Measurements from ENCODE around the gene MYF5.

DNA sequence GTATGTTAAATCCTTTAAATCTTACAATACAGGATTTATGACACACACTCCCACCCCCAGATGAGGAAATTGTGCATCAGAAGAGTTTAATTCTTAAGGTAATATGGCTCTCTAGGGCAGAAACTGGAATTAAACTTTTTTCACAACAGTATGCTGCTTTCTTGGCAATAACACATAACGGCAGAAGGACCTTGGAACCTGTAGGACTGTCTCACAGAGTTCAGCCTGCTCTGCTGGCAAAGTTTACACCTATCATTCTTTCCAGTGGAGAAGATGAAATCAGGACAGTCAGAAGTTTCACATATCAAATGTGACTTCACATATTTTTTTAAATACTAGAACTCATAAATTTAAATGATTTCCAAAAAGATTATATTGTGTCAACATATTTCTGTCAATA is 39.9 kb upstream of the MYF5 start:
- no peak for TF ChIP-seq TAF15 (IDR thresholded peaks at IDR 0.05; ENCODE audit: low read depth, low read length, poor library complexity, severe bottlenecking)
- no peak for TF ChIP-seq TBP (CRISPR knock-in tag; IDR thresholded peaks at IDR 0.05)
- no peak for TF ChIP-seq ZSCAN12 (CRISPR knock-in tag; IDR thresholded peaks at IDR 0.05)
- no peak for TF ChIP-seq TCF7L2 (IDR thresholded peaks at IDR 0.05; ENCODE audit: low read depth, low read length)
- no peak for TF ChIP-seq ZNF33B (CRISPR knock-in tag; IDR thresholded peaks at IDR 0.05)
- TF ChIP-seq MXI1 (IDR thresholded peaks at IDR 0.05; ENCODE audit: borderline replicate concordance, low read depth, low read length): no peak
- TF ChIP-seq, protein P1, sequence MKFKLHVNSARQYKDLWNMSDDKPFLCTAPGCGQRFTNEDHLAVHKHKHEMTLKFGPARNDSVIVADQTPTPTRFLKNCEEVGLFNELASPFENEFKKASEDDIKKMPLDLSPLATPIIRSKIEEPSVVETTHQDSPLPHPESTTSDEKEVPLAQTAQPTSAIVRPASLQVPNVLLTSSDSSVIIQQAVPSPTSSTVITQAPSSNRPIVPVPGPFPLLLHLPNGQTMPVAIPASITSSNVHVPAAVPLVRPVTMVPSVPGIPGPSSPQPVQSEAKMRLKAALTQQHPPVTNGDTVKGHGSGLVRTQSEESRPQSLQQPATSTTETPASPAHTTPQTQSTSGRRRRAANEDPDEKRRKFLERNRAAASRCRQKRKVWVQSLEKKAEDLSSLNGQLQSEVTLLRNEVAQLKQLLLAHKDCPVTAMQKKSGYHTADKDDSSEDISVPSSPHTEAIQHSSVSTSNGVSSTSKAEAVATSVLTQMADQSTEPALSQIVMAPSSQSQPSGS (CRISPR knock-in tag; IDR thresholded peaks at IDR 0.05): no peak
- TF ChIP-seq, protein P2, sequence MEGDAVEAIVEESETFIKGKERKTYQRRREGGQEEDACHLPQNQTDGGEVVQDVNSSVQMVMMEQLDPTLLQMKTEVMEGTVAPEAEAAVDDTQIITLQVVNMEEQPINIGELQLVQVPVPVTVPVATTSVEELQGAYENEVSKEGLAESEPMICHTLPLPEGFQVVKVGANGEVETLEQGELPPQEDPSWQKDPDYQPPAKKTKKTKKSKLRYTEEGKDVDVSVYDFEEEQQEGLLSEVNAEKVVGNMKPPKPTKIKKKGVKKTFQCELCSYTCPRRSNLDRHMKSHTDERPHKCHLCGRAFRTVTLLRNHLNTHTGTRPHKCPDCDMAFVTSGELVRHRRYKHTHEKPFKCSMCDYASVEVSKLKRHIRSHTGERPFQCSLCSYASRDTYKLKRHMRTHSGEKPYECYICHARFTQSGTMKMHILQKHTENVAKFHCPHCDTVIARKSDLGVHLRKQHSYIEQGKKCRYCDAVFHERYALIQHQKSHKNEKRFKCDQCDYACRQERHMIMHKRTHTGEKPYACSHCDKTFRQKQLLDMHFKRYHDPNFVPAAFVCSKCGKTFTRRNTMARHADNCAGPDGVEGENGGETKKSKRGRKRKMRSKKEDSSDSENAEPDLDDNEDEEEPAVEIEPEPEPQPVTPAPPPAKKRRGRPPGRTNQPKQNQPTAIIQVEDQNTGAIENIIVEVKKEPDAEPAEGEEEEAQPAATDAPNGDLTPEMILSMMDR (CRISPR knock-in tag; IDR thresholded peaks at IDR 0.05): no peak
- TF ChIP-seq POLR2AphosphoS2 (IDR thresholded peaks at IDR 0.05; ENCODE audit: low read depth, low read length): no peak
- TF ChIP-seq, protein P3, sequence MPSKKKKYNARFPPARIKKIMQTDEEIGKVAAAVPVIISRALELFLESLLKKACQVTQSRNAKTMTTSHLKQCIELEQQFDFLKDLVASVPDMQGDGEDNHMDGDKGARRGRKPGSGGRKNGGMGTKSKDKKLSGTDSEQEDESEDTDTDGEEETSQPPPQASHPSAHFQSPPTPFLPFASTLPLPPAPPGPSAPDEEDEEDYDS (CRISPR knock-in tag; IDR thresholded peaks at IDR 0.05): no peak
- no peak for TF ChIP-seq EZH2 (conservative IDR thresholded peaks at IDR 0.05; ENCODE audit: low read depth, low read length)
- TF ChIP-seq SP4 (CRISPR knock-in tag; IDR thresholded peaks at IDR 0.05): no peak
- no peak for TF ChIP-seq RELA (CRISPR knock-in tag; IDR thresholded peaks at IDR 0.05)
